Ovary (tissue), 3 donors: Measurements from ENCODE around the gene PHACTR3.

Experiments
- CTCF ChIP-seq, 3 donors: fragments of 450-650 bp in 2 of 3; fragments of 200-600 bp in 1 of 3; IDR thresholded peaks; one replicate each; pipeline versions ENCODE4 v1.5.1 to v1.8.0; 2016 to 2022; ENCODE audit warnings: antibody characterized with exemption in 3 of 3, mild to moderate bottlenecking in 1 of 3
- POLR2A ChIP-seq: fragments of 450-650 bp; IDR thresholded peaks from one replicate; pipeline ENCODE4 v1.6.1; 2017; ENCODE audit warnings: antibody characterized with exemption, mild to moderate bottlenecking, moderate library complexity
- donor health status: DM: no; HTN: no; CAD: no.

GRCh38 chr20:59771506-59772372, 167.4 kb downstream of the PHACTR3 start:
- TF ChIP-seq POLR2A (no peak), CTCF (IDR thresholded peaks at IDR 0.05) (no peak)
